Astrocyte (in vitro differentiated cells and primary cell): ENCODE measurements around the gene IQCH.

Source experiments
- CTCF ChIP-seq: IDR thresholded peaks from 2 replicates; pipeline ENCODE4 v1.5.1; 2011; ENCODE audit warnings: low read depth, mild to moderate bottlenecking, inconsistent platforms, low read length, moderate library complexity; ENCODE audit not compliant: insufficient read depth
- EZH2 ChIP-seq: IDR thresholded peaks from 2 replicates; pipeline ENCODE4 v1.6.1; 2012; ENCODE audit warnings: mild to moderate bottlenecking, low read length, inconsistent platforms; ENCODE audit not compliant: insufficient read depth

- TF ChIP-seq CTCF (no peak), EZH2 (no peak)
Measured at GRCh38 chr15:67397139-67397538, 142.6 kb downstream of the IQCH start.
